Germinal center (tissue), 1 donor: ENCODE measurements around the gene RNU6-1.

ENCODE experiments used
- DNase-seq: peaks from one replicate; pipeline ENCODE4 v3.0.0; 2012; ENCODE audit warnings: mixed read lengths, low spot score

RNU6-1 gene

GRCh38 chr15:67857220-67857619 is 17.4 kb upstream of the RNU6-1 start:
- no peak for DNase-seq

DNA sequence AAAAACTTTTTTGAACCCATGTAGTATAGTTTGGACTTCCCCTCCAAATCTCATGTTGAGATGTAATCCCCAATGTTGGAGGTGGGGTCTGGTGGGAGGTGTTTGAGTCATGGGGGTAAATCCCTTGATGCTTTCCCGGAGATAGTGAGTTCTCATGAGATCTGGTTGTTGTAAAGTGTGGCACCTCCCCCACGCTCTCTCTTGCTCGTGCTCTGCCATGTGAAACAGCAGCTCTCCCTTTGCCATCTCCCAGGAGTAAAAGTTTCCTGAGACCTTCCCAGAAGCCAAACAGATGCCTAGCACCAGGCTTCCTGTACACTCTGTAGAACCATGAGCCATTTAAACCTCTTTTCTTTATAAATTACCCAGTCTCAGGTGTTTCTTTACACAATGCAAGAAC is 16.0 kb upstream of the RNU6-1 start:
- no peak for DNase-seq

DNA sequence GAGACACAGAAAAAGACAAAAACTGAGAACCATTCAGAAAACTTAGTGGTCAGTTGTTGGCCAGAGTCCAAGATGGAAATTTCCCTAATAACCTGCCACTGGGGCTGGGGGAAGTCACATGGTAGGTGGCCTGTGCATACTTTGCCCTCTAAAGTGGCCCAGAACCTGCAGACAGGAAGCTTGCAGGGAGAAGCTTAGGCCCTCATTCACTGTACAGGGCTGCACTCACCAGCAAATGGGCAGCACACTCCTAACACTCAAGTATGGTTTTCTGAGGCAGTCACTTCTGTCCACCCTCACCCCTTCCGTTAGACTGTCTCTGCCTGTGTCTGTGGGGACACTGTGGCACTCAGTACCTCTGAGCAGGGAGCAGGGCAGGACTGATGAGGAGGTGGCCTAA is 14.5 kb upstream of the RNU6-1 start:
- no peak for DNase-seq

DNA sequence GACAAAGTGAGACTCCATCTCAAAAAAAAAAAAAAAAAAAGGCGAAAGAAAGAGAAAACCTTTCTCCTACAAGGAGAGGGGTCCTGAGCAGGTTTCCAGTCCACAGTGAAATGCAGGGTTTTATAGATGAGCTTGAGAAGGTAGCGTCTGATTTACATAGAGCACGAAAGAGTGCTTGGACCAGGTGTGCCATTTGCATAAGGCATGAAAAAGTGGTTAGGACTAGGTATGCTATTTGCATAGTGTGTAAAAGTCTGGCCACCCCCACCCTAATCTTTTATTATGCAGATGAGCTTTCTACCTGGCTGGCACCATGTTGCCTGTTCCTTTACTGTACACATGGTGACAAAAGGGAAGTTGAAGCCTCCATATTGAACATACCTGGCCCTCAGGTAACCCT is 13.6 kb upstream of the RNU6-1 start:
- DNase-seq: peak; percentile 47

GRCh38 chr15:67852418-67852817 is 12.6 kb upstream of the RNU6-1 start:
- no peak for DNase-seq

GRCh38 chr15:67850994-67851571 is 11.2 kb upstream of the RNU6-1 start:
- no peak for DNase-seq

DNA sequence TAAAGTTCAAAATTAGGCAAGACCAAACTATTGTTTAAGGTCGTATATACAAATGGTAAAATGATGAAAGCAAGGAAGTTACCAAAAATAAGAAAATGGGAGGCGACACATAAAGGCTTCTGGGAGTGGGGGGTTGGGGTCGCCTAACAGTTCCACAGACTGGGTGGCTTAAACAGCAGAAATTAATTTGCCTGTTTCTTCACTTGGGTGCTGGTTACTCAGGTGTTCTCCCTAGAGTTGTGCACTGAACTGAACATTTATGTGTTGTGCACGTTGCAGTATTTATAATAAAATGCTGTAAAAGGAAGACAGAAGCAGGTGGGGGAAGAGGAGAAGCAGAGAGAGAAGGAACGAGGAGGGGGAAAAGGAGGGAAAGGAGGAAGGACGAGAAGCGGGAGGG is 10.5 kb upstream of the RNU6-1 start:
- no peak for DNase-seq

DNA sequence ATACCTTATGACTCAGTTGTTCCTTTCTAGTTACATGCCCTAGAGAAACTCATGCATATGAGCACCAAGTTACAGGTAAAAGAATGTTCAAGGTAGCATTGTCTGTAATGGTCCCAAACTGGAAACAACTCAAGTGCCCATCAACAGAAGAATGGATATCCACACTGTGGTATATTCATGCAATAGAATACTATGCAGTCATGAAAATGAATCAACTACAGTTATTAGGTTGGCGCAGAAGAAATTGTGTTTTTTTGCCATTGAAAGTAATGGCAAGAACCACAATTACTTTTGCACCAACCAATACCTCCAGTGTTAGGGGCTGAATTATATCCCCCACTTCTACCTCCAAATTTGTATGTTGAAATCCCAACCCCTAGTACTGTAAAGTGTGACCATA is 9.7 kb upstream of the RNU6-1 start:
- no peak for DNase-seq

- DNase-seq: no peak
Observed at GRCh38 chr15:67845974-67846373, 6.1 kb upstream of the RNU6-1 start.

GRCh38 chr15:67843571-67844387 is 3.9 kb upstream of the RNU6-1 start:
- no peak for DNase-seq

- DNase-seq: no peak
Observed at GRCh38 chr15:67843092-67843501, 3.3 kb upstream of the RNU6-1 start.

DNA sequence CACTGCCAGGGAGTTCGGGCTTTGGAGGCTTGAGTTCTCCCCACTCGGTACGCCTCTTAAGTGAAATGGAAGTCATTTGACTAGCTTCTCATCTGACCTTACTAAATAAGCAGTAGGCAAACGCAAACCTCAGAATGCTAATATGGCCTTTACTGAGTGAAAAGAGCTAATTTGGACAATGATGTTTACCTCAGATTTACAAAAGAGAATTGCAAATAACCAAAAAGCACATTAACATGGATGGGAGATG is 1.6 kb upstream of the RNU6-1 start:
- DNase-seq: no peak

DNA sequence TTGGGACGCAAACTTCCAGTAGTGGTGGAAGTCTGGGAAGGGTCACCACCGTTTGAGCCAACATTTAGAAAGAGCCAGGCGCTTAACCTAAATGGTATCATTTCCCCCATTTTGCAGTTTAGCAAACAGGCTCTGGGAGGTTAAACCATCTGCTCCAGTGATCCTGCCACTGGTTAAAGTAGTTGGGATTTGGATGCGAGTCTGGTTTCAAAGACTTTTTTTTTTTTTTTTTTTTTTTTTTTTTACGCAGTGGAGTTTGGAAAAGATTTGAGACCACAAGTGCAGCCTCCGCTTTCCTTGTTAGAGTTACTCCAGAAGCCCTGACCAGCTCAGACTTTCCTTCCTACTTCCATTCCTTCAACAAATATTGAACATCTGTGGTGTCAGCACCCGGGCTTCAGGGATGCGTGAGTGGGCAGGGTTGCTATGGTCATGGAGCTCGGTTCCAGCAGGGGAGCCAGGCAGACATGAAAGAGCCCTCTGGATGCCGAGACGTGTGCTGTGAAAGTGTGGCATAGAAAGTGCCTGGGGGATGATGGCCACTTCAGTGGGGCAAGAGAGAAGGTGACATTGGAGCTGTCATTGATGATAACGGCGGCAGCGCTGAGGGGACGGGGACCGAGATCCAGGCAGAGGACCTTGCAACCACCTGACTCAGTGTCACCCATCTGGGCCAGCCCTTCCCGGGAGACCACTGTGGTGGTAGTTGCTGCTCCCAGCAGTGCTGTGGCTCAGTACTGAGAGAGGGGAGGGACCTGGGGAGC is 1.1 kb upstream of the RNU6-1 start:
- peak; percentile 62 for DNase-seq

GRCh38 chr15:67839499-67839928 is 331 bp downstream of the RNU6-1 start:
- DNase-seq: no peak

GRCh38 chr15:67838789-67839332 is 984 bp downstream of the RNU6-1 start:
- no peak for DNase-seq

GRCh38 chr15:67836955-67837354 is 2.9 kb downstream of the RNU6-1 start:
- DNase-seq: no peak

- DNase-seq: peak; percentile 71
Observed at GRCh38 chr15:67836477-67836876, 3.4 kb downstream of the RNU6-1 start.

GRCh38 chr15:67836134-67836455 is 3.8 kb downstream of the RNU6-1 start:
- no peak for DNase-seq

DNA sequence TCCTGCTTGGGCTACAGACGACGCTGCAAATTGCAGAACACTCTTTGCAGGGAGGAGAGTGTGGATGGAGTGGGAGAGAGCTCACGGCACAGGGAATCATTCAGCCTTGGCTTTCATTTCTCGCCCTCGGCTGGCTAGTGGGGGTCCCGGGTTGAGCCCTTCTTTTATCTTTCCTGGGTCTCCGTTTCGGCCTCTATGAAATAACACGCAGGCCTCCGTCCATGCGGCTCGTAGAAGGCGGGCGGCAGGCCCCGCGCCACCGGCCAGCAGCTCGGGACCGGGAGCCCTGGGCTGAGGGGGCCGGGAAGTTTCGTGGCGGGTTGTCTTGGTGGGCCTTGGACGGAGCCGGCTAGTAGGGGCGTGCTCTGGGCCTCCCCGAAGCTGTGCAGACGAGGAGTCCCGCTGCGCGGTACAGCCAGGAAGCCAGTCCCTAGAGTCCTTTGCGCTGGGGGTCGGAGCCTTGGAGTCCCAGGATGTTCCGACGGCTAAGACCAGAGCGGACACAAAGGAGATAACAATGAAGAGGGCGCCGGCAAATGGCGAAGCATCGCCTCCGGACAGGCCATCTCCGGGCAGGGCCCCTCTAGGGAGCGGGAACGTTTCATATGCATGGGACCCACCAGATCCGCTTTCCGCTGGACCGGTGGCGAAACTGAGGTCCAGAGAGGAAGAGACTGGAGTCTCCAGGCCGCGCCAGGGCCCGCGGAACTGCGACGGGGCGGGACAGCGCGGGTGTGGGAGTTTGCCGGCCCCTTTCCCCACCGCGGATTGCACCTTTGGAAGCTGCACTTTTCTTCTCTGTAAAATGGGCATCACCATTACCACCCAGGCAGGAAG is 4.3 kb downstream of the RNU6-1 start:
- no peak for DNase-seq

DNA sequence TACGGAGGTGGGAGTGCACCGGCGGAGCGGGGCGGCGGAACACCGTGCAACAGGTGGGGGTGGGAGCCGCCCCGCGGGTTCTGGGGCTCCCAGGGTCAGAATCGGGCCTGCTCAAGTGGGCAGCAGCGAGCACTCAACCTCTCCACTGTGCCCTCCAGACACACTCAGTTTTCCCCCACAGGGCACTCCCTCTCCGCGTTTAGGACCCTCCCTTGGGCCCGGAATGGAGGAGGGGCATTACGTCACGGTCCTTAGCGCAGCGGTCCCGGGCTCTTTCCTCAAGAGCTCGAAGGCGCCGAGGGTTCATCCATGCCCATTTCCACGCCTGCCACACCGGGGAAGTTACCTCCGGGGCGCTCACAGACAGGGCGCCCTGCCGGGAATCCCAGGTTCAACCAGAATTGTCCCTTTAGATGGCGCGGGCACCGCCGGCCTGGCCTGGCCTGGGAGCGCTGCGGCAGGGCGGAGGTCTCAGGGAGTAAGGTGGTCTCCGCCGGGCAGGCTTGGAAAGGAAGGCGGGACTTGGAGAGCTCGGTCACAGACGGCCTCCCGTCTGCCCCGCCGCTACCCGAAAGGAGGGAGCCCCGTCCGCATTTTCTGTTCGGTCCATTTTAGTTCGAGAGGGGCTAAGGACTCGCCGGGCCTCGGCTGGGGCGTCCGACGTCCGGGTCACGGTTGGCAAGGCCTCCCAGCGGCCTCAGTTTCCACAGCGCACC is 5.1 kb downstream of the RNU6-1 start:
- DNase-seq: peak; percentile 9

DNA sequence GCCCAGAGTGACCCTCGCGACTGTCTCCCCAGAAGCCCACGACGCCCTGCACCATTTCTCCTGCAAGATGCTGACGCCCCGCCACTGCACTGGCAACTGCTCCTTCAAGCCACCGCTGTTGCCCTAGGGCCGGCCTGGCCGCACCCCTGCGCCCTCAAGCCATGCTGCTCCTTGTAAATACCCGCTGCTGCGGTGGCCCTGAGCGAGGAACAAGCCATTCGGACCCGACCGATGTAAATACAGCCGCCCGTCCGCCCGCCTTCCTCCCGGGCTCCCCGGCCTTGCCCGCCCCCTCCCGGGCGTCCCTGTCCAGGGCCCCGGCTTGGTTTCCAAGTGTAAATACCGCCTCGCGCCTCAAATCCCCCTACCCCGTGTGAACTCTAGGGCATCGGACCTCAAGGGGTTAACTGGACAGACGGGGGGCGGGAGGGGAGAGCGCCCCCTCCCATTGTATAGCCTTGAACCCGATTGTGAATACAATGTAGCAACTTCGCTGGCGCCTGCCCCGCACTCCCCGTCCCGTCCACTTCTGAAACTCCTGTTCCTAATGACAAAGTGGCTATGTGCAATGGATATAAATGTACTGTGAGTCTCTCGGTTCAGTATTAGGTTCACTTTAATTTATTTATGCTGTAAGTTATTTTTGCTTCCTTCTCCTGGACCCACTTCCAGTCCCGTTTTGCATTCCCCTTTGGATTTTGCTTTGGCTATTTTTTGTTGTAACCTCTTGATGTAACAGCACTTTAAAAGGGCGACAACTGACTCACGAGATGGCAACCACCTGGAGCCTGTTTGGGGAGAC is 5.9 kb downstream of the RNU6-1 start:
- peak; percentile 59 for DNase-seq
